ENCODE measurements around the gene PP2D1.
"Not testable (repeated sequence)": the region's sequence is repeated elsewhere in the genome, so short reads cannot be mapped to it uniquely, and the experiment has no call there.

The PP2D1 gene

GRCh38 chr3:19957354-19957753 lies 54.7 kb downstream of the PP2D1 start:
- POLR2A ChIA-PET = interaction anchor here (0.6 to 0.7 kb wide), 3 partner anchors 84 to 300 kb away, joined by 3 to 5 read pairs (median 3); no protein-coding TSS in a partner anchor

GRCh38 chr3:19954676-19955075 lies 57.4 kb downstream of the PP2D1 start:
- ChIA-PET CTCF (no interaction called here), POLR2A (no interaction called here)
- H3K27ac ChIP-seq (ENCODE audit: insufficient read depth in 1 of 2, low read depth in 1 of 2, low read length in 2 of 2, poor library complexity in 1 of 2, severe bottlenecking in 2 of 2) = no peak overlapping the region
- no peaks in the 10 kb centered on the region for H3K9me3 ChIP-seq (ENCODE audit: control extremely low read depth in 1 of 5, control insufficient read depth in 4 of 5, insufficient read depth in 2 of 5, low read depth in 1 of 5, low read length in 4 of 5)
- H3K36me3 ChIP-seq (ENCODE audit: control insufficient read depth in 4 of 4, insufficient read depth in 4 of 4, low read length in 3 of 4) = peaks cover 6 to 45% (median 25%) of the 10 kb centered on the region in 4 experiments
- DNase-seq = no peak
- peaks cover 0 to under 1% (median 0%) of the 10 kb centered on the region in 4 experiments for H3K4me1 ChIP-seq (ENCODE audit: control extremely low read depth in 1 of 4, control insufficient read depth in 4 of 4, insufficient read depth in 4 of 4, low read length in 3 of 4)
- no peaks in the 10 kb centered on the region for H3K27me3 ChIP-seq (replicated peaks in 2 of 5; ENCODE audit: control insufficient read depth in 4 of 5, insufficient read depth in 5 of 5, low read length in 4 of 5)
- no peak overlapping the region for H3K4me3 ChIP-seq (ENCODE audit: control insufficient read depth in 1 of 7, extremely low read depth in 1 of 7, insufficient read depth in 4 of 7, low read depth in 2 of 7, low read length in 6 of 7)
- WGBS (ENCODE audit: insufficient coverage) = no CpG with 5 or more reads among the region's 4 CpGs

More at GRCh38 chr3:19957354-19957753, 54.7 kb downstream of the PP2D1 start:
- H3K27me3 ChIP-seq (replicated peaks in 2 of 5; ENCODE audit: control insufficient read depth in 4 of 5, insufficient read depth in 5 of 5, low read length in 4 of 5); DNase-seq; H3K4me3 ChIP-seq (ENCODE audit: control insufficient read depth in 1 of 7, extremely low read depth in 1 of 7, insufficient read depth in 4 of 7, low read depth in 2 of 7, low read length in 6 of 7); H3K27ac ChIP-seq (ENCODE audit: insufficient read depth in 1 of 2, low read depth in 1 of 2, low read length in 2 of 2, poor library complexity in 1 of 2, severe bottlenecking in 2 of 2); H3K9me3 ChIP-seq (ENCODE audit: control extremely low read depth in 1 of 5, control insufficient read depth in 4 of 5, insufficient read depth in 2 of 5, low read depth in 1 of 5, low read length in 4 of 5); H3K4me1 ChIP-seq (ENCODE audit: control extremely low read depth in 1 of 4, control insufficient read depth in 4 of 4, insufficient read depth in 4 of 4, low read length in 3 of 4): not testable (repeated sequence)
- 100% methylated on average over 4 of the region's 9 CpGs for WGBS (ENCODE audit: insufficient coverage)
- CTCF ChIA-PET = interaction anchor here (0.9 kb wide), 1 partner anchor 264 kb away, joined by 4 read pairs; no protein-coding TSS in a partner anchor
- peaks cover 5 to 31% (median 19%) of the 10 kb centered on the region in 4 experiments for H3K36me3 ChIP-seq (ENCODE audit: control insufficient read depth in 4 of 4, insufficient read depth in 4 of 4, low read length in 3 of 4)

GRCh38 chr3:19950316-19950715 lies 61.7 kb downstream of the PP2D1 start:
- ChIA-PET CTCF (interaction anchor here (1.3 to 1.6 kb wide), 3 partner anchors 9 to 183 kb away, joined by 3 to 4 read pairs (median 3); no protein-coding TSS in a partner anchor), POLR2A (interaction anchor here (0.6 kb wide), 1 partner anchor 42 kb away, joined by 3 read pairs; no protein-coding TSS in a partner anchor)
- H3K27ac ChIP-seq (ENCODE audit: insufficient read depth in 1 of 2, low read depth in 1 of 2, low read length in 2 of 2, poor library complexity in 1 of 2, severe bottlenecking in 2 of 2) = no peak overlapping the region
- no peaks in the 10 kb centered on the region for H3K9me3 ChIP-seq (ENCODE audit: control extremely low read depth in 1 of 5, control insufficient read depth in 4 of 5, insufficient read depth in 2 of 5, low read depth in 1 of 5, low read length in 4 of 5)
- H3K27me3 ChIP-seq (replicated peaks in 2 of 5; ENCODE audit: control insufficient read depth in 4 of 5, insufficient read depth in 5 of 5, low read length in 4 of 5) = no peaks in the 10 kb centered on the region
- peaks cover 3 to 24% (median 20%) of the 10 kb centered on the region in 4 experiments for H3K4me1 ChIP-seq (ENCODE audit: control extremely low read depth in 1 of 4, control insufficient read depth in 4 of 4, insufficient read depth in 4 of 4, low read length in 3 of 4)
- no CpG with 5 or more reads among the region's 2 CpGs for WGBS (ENCODE audit: insufficient coverage)
- peaks cover 6 to 38% (median 19%) of the 10 kb centered on the region in 4 experiments for H3K36me3 ChIP-seq (ENCODE audit: control insufficient read depth in 4 of 4, insufficient read depth in 4 of 4, low read length in 3 of 4)
- no peak overlapping the region for H3K4me3 ChIP-seq (ENCODE audit: control insufficient read depth in 1 of 7, extremely low read depth in 1 of 7, insufficient read depth in 4 of 7, low read depth in 2 of 7, low read length in 6 of 7)
- DNase-seq = no peak

- no CpG with 5 or more reads among the region's 2 CpGs for WGBS (ENCODE audit: insufficient coverage)
- H3K27me3 ChIP-seq (replicated peaks in 2 of 5; ENCODE audit: control insufficient read depth in 4 of 5, insufficient read depth in 5 of 5, low read length in 4 of 5) = no peaks in the 10 kb centered on the region
- POLR2A ChIA-PET = interaction anchor here (0.6 to 1.3 kb wide), 4 partner anchors 15 to 238 kb away, joined by 3 to 4 read pairs (median 3); partner anchors contain the start of gene SGO1
- DNase-seq = no peak
- H3K4me1 ChIP-seq (ENCODE audit: control extremely low read depth in 1 of 4, control insufficient read depth in 4 of 4, insufficient read depth in 4 of 4, low read length in 3 of 4) = peaks cover 3 to 24% (median 20%) of the 10 kb centered on the region in 4 experiments
- H3K36me3 ChIP-seq (ENCODE audit: control insufficient read depth in 4 of 4, insufficient read depth in 4 of 4, low read length in 3 of 4) = peaks cover 3 to 20% (median 10%) of the 10 kb centered on the region in 4 experiments
- CTCF ChIA-PET = interaction anchor here (0.9 to 1.2 kb wide), 3 partner anchors 27 to 136 kb away, joined by 3 read pairs; no protein-coding TSS in a partner anchor
- peak overlapping the region in 6 of 7 experiments; percentile 83 to 98 (median 97) for H3K4me3 ChIP-seq (ENCODE audit: control insufficient read depth in 1 of 7, extremely low read depth in 1 of 7, insufficient read depth in 4 of 7, low read depth in 2 of 7, low read length in 6 of 7)
- peak overlapping the region; percentile 92 to 95 for H3K27ac ChIP-seq (ENCODE audit: insufficient read depth in 1 of 2, low read depth in 1 of 2, low read length in 2 of 2, poor library complexity in 1 of 2, severe bottlenecking in 2 of 2)
- H3K9me3 ChIP-seq (ENCODE audit: control extremely low read depth in 1 of 5, control insufficient read depth in 4 of 5, insufficient read depth in 2 of 5, low read depth in 1 of 5, low read length in 4 of 5) = no peaks in the 10 kb centered on the region
Measured at GRCh38 chr3:19948226-19948591, 63.9 kb downstream of the PP2D1 start.

GRCh38 chr3:19947549-19948225 lies 64.4 kb downstream of the PP2D1 start:
- H3K4me1 ChIP-seq (ENCODE audit: control extremely low read depth in 1 of 4, control insufficient read depth in 4 of 4, insufficient read depth in 4 of 4, low read length in 3 of 4) = peaks cover 3 to 24% (median 20%) of the 10 kb centered on the region in 4 experiments
- no peaks in the 10 kb centered on the region for H3K9me3 ChIP-seq (ENCODE audit: control extremely low read depth in 1 of 5, control insufficient read depth in 4 of 5, insufficient read depth in 2 of 5, low read depth in 1 of 5, low read length in 4 of 5)
- 0% methylated on average over 24 of the region's 30 CpGs for WGBS (ENCODE audit: insufficient coverage)
- H3K36me3 ChIP-seq (ENCODE audit: control insufficient read depth in 4 of 4, insufficient read depth in 4 of 4, low read length in 3 of 4) = peaks cover 3 to 17% (median 10%) of the 10 kb centered on the region in 4 experiments
- H3K4me3 ChIP-seq (ENCODE audit: control insufficient read depth in 1 of 7, extremely low read depth in 1 of 7, insufficient read depth in 4 of 7, low read depth in 2 of 7, low read length in 6 of 7) = peak overlapping the region; percentile 83 to 98 (median 97)
- ChIA-PET CTCF (interaction anchor here (0.9 to 1.0 kb wide), 2 partner anchors 62 to 137 kb away, joined by 3 read pairs; no protein-coding TSS in a partner anchor), POLR2A (interaction anchor here (0.5 to 0.9 kb wide), 6 partner anchors 16 to 238 kb away, joined by 3 to 4 read pairs (median 3); partner anchors contain the start of gene SGO1)
- H3K27ac ChIP-seq (ENCODE audit: insufficient read depth in 1 of 2, low read depth in 1 of 2, low read length in 2 of 2, poor library complexity in 1 of 2, severe bottlenecking in 2 of 2) = peak overlapping the region; percentile 92 to 95
- peak; percentile 45 to 65 (median 50) for DNase-seq
- no peaks in the 10 kb centered on the region for H3K27me3 ChIP-seq (replicated peaks in 2 of 5; ENCODE audit: control insufficient read depth in 4 of 5, insufficient read depth in 5 of 5, low read length in 4 of 5)

GRCh38 chr3:19946832-19947548 lies 65.1 kb downstream of the PP2D1 start, which contains the start of gene RAB5A:
Gene RAB5A, plus strand, starts transcription at chr3:19947097. Its CDS starts 3,802 bp downstream, at chr3:19950899.
- POLR2A ChIA-PET = interaction anchor here (0.5 to 0.9 kb wide), 4 partner anchors 17 to 175 kb away, joined by 3 to 4 read pairs (median 3); no protein-coding TSS in a partner anchor
- no peaks in the 10 kb centered on the region for H3K27me3 ChIP-seq (replicated peaks in 2 of 5; ENCODE audit: control insufficient read depth in 4 of 5, insufficient read depth in 5 of 5, low read length in 4 of 5)
- CTCF ChIA-PET = interaction anchor here (1.0 kb wide), 1 partner anchor 61 kb away, joined by 3 read pairs; no protein-coding TSS in a partner anchor
- peaks cover 3 to 24% (median 20%) of the 10 kb centered on the region in 4 experiments for H3K4me1 ChIP-seq (ENCODE audit: control extremely low read depth in 1 of 4, control insufficient read depth in 4 of 4, insufficient read depth in 4 of 4, low read length in 3 of 4)
- H3K36me3 ChIP-seq (ENCODE audit: control insufficient read depth in 4 of 4, insufficient read depth in 4 of 4, low read length in 3 of 4) = peaks cover 3 to 12% (median 7%) of the 10 kb centered on the region in 4 experiments
- WGBS (ENCODE audit: insufficient coverage) = 0% methylated on average over 46 of the region's 73 CpGs
- H3K9me3 ChIP-seq (ENCODE audit: control extremely low read depth in 1 of 5, control insufficient read depth in 4 of 5, insufficient read depth in 2 of 5, low read depth in 1 of 5, low read length in 4 of 5) = no peaks in the 10 kb centered on the region
- H3K4me3 ChIP-seq (ENCODE audit: control insufficient read depth in 1 of 7, extremely low read depth in 1 of 7, insufficient read depth in 4 of 7, low read depth in 2 of 7, low read length in 6 of 7) = peak within 1 kb of the TSS; percentile 83 to 98 (median 97)
- H3K27ac ChIP-seq (ENCODE audit: insufficient read depth in 1 of 2, low read depth in 1 of 2, low read length in 2 of 2, poor library complexity in 1 of 2, severe bottlenecking in 2 of 2) = peak within 1 kb of the TSS; percentile 92 to 95
- DNase-seq = peak; percentile 98 to 99 (median 98)

Measured in common myeloid progenitor, CD34-positive (primary cell).